ENCODE data around the gene SPATS2. TPM values are rescaled to one million over a fixed set of nuclear protein-coding genes. Genes with fewer than 3 reads are reported as not detected.

Gene SPATS2
- total and polyA plus RNA-seq, 2 donors (not counting 1 experiment from before 2014, with no cell fraction given), result 22.1 to 43.6 TPM

- H3K27ac ChIP-seq (ENCODE audit: insufficient read depth, low read length), result no peak overlapping the region
- H3K9me3 ChIP-seq (ENCODE audit: control insufficient read depth, insufficient read depth, low read depth, low read length), result no peaks in the 10 kb centered on the region
- H3K9ac ChIP-seq (ENCODE audit: insufficient read depth, low read length), result no peak overlapping the region
- TF ChIP-seq EZH2 (IDR thresholded peaks at IDR 0.05; ENCODE audit: low read length, missing control alignments), result no peak
- no peak for TF ChIP-seq CTCF (conservative IDR thresholded peaks at IDR 0.05 in 1 of 2, IDR thresholded peaks at IDR 0.05 in 1 of 2; ENCODE audit: low read depth in 1 of 2, low read length in 2 of 2)
- no peaks in the 10 kb centered on the region for H3K79me2 ChIP-seq (ENCODE audit: control insufficient read depth, insufficient read depth, low read length)
- H4K20me1 ChIP-seq (ENCODE audit: control insufficient read depth, extremely low read depth, insufficient read depth, low read length), result no peaks in the 10 kb centered on the region
- no peak overlapping the region for H3K4me2 ChIP-seq (ENCODE audit: extremely low read depth, insufficient read depth, low read length)
- peaks cover 6% of the 10 kb centered on the region for H3K4me1 ChIP-seq (ENCODE audit: control insufficient read depth, extremely low read depth, insufficient read depth, low read length)
- H2AFZ ChIP-seq (ENCODE audit: low read length), result no peak overlapping the region
- no peaks in the 10 kb centered on the region for H3K36me3 ChIP-seq (ENCODE audit: control insufficient read depth, insufficient read depth, low read length)
- DNase-seq (ENCODE audit: low read depth in 2 of 2), result no peak
- no peak overlapping the region for H3K4me3 ChIP-seq (replicated peaks in 1 of 4; ENCODE audit: control extremely low read depth in 1 of 4, insufficient read depth in 1 of 4, low read depth in 3 of 4, low read length in 4 of 4)
- H3K27me3 ChIP-seq (ENCODE audit: control insufficient read depth, insufficient read depth, low read length), result no peaks in the 10 kb centered on the region
Observed at GRCh38 chr12:49478949-49479664, 111.8 kb downstream of the SPATS2 start.

GRCh38 chr12:49482095-49483051 lies 115.1 kb downstream of the SPATS2 start:
- Histone ChIP-seq H3K4me2 (ENCODE audit: extremely low read depth, insufficient read depth, low read length) (no peak overlapping the region), H3K9me3 (ENCODE audit: control insufficient read depth, insufficient read depth, low read depth, low read length) (no peaks in the 10 kb centered on the region), H3K4me1 (ENCODE audit: control insufficient read depth, extremely low read depth, insufficient read depth, low read length) (peaks cover 6% of the 10 kb centered on the region), H3K36me3 (ENCODE audit: control insufficient read depth, insufficient read depth, low read length) (no peaks in the 10 kb centered on the region), H4K20me1 (ENCODE audit: control insufficient read depth, extremely low read depth, insufficient read depth, low read length) (no peaks in the 10 kb centered on the region), H3K9ac (ENCODE audit: insufficient read depth, low read length) (no peak overlapping the region), H3K4me3 (replicated peaks in 1 of 4; ENCODE audit: control extremely low read depth in 1 of 4, insufficient read depth in 1 of 4, low read depth in 3 of 4, low read length in 4 of 4) (no peak overlapping the region), H3K27ac (ENCODE audit: insufficient read depth, low read length) (no peak overlapping the region), H3K79me2 (ENCODE audit: control insufficient read depth, insufficient read depth, low read length) (no peaks in the 10 kb centered on the region), H3K27me3 (ENCODE audit: control insufficient read depth, insufficient read depth, low read length) (no peaks in the 10 kb centered on the region), H2AFZ (ENCODE audit: low read length) (no peak overlapping the region)
- TF ChIP-seq EZH2 (IDR thresholded peaks at IDR 0.05; ENCODE audit: low read length, missing control alignments), result no peak
- TF ChIP-seq CTCF (conservative IDR thresholded peaks at IDR 0.05 in 1 of 2, IDR thresholded peaks at IDR 0.05 in 1 of 2; ENCODE audit: low read depth in 1 of 2, low read length in 2 of 2), result no peak
- peak in 1 of 2 donors; percentile 48 for DNase-seq (ENCODE audit: low read depth in 2 of 2)

GRCh38 chr12:49483619-49484018 lies 116.4 kb downstream of the SPATS2 start:
- H3K79me2 ChIP-seq (ENCODE audit: control insufficient read depth, insufficient read depth, low read length), result no peaks in the 10 kb centered on the region
- no peaks in the 10 kb centered on the region for H4K20me1 ChIP-seq (ENCODE audit: control insufficient read depth, extremely low read depth, insufficient read depth, low read length)
- peak in 1 of 2 donors; percentile 69 for DNase-seq (ENCODE audit: low read depth in 2 of 2)
- no peak overlapping the region for H2AFZ ChIP-seq (ENCODE audit: low read length)
- H3K4me3 ChIP-seq (replicated peaks in 1 of 4; ENCODE audit: control extremely low read depth in 1 of 4, insufficient read depth in 1 of 4, low read depth in 3 of 4, low read length in 4 of 4), result no peak overlapping the region
- no peaks in the 10 kb centered on the region for H3K36me3 ChIP-seq (ENCODE audit: control insufficient read depth, insufficient read depth, low read length)
- H3K4me2 ChIP-seq (ENCODE audit: extremely low read depth, insufficient read depth, low read length), result no peak overlapping the region
- H3K27me3 ChIP-seq (ENCODE audit: control insufficient read depth, insufficient read depth, low read length), result no peaks in the 10 kb centered on the region
- TF ChIP-seq CTCF (conservative IDR thresholded peaks at IDR 0.05 in 1 of 2, IDR thresholded peaks at IDR 0.05 in 1 of 2; ENCODE audit: low read depth in 1 of 2, low read length in 2 of 2), result no peak
- no peak for TF ChIP-seq EZH2 (IDR thresholded peaks at IDR 0.05; ENCODE audit: low read length, missing control alignments)
- H3K27ac ChIP-seq (ENCODE audit: insufficient read depth, low read length), result no peak overlapping the region
- H3K9ac ChIP-seq (ENCODE audit: insufficient read depth, low read length), result no peak overlapping the region
- peaks cover 6% of the 10 kb centered on the region for H3K4me1 ChIP-seq (ENCODE audit: control insufficient read depth, extremely low read depth, insufficient read depth, low read length)
- H3K9me3 ChIP-seq (ENCODE audit: control insufficient read depth, insufficient read depth, low read depth, low read length), result no peaks in the 10 kb centered on the region
